HG02884 (cell line): ENCODE data around the gene BUB3.
A peak's percentile ranks its signal among the peaks of the same experiment; 100 is the strongest.

Source experiments
- ATAC-seq: cut with Tn5 transposase; IDR thresholded peaks from one replicate; pipeline ENCODE4 v1.9.1; 2021; ENCODE audit warnings: mild to moderate bottlenecking, moderate library complexity; ENCODE audit not compliant: unreplicated experiment

BUB3 gene, protein sequence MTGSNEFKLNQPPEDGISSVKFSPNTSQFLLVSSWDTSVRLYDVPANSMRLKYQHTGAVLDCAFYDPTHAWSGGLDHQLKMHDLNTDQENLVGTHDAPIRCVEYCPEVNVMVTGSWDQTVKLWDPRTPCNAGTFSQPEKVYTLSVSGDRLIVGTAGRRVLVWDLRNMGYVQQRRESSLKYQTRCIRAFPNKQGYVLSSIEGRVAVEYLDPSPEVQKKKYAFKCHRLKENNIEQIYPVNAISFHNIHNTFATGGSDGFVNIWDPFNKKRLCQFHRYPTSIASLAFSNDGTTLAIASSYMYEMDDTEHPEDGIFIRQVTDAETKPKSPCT

GRCh38 chr10:123154092-123154710 lies at the start of gene BUB3:
Gene BUB3 (plus strand): TSS chr10:123154402. CDS start chr10:123154918, 516 bp downstream.
- peak; percentile 91 for ATAC-seq

DNA sequence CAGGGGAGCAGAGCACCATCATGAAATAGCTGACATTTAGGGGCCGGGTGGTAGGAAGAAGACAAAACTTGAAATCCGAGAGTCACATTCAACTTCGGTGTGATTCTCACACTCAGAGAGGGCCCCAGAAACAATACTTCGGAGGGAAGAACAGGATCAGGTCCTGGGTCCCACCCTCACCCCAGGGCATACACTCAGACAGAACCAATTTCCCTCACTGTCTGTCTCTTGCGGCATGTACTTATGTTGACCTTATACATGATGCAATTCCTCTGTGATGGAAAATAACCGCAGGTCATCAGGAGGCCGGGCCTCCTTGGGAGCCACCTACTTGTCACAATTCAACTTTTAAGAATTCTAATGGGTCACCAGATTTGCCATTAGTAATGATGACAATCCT lies 44.7 kb upstream of the BUB3 start:
- no peak for ATAC-seq

DNA sequence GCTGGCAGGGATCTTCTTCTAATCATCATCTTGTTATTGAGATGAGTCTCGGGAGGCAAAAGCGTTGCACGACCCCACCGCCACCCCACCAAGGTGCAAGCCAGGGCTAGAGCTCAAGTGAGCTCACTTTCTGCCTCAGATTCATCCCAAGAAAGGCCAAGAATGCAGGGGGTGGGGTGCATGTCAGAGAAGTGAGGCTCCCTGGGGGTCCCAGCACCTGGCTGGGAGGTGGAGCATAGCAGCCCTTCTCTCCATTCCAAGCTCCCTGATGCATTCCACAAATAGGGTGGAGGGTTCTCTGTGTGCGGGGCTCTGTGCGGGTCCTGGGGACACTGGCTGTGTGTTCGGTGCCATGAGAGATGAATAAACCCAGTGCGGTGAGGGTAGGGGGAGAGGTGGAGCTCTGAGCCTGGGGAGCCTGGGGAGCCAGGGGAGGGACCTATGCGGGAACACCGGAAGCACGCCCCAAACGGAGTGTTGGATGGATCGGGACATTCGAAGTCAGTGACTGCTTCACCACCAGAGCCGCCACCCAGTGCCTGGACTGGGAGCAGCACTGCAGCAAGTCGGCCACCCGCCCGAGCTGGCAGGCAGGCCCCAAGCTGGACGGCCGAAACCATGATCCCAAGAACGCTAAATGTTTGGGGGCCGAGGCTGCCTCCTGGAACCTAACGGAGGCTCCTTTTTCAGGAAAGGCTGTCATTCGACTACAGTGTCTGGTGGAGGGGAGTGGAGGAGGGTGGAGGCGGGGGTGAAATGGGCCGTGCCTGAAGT lies 36.4 kb upstream of the BUB3 start:
- no peak for ATAC-seq

DNA sequence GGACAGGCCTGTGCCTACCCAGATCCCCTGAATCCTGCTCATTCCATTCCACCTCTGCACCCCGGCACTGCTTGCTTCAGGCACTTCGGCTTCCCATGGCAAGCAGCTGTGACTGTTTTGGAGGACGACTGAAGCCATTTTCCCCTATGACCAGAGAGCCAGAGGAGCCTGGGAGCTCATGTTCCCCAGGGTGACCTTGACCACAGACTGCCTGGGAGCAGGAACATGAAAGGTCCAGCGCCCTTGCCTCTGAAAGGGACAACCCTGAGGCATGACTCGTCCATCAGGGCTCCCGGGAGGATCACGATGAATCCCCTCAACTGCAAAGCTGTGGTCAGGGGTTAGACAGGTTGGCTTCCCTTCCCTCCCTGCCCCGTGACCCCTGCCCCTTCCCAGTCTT lies 35.1 kb upstream of the BUB3 start:
- no peak for ATAC-seq

DNA sequence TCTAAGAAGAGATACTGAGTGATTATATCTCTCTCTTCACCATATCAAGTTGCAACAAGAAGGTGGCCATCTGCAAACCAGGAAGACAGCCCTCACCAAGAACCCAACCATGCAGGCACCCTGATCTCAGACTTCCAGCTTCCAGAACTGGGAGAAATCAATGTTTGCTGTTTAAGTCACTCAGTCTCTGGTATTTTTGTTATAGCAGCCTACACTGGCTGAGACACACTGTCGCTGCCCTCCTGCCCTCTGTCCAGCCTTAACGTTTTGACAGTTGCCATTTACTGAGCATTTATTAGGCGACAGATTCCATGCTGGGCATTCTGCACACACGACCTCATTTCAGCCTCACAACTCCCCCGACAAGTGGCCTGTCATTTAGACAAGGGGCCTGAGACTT lies 28.0 kb upstream of the BUB3 start:
- ATAC-seq, result no peak

GRCh38 chr10:123129618-123130271 lies 24.5 kb upstream of the BUB3 start:
- ATAC-seq, result no peak

DNA sequence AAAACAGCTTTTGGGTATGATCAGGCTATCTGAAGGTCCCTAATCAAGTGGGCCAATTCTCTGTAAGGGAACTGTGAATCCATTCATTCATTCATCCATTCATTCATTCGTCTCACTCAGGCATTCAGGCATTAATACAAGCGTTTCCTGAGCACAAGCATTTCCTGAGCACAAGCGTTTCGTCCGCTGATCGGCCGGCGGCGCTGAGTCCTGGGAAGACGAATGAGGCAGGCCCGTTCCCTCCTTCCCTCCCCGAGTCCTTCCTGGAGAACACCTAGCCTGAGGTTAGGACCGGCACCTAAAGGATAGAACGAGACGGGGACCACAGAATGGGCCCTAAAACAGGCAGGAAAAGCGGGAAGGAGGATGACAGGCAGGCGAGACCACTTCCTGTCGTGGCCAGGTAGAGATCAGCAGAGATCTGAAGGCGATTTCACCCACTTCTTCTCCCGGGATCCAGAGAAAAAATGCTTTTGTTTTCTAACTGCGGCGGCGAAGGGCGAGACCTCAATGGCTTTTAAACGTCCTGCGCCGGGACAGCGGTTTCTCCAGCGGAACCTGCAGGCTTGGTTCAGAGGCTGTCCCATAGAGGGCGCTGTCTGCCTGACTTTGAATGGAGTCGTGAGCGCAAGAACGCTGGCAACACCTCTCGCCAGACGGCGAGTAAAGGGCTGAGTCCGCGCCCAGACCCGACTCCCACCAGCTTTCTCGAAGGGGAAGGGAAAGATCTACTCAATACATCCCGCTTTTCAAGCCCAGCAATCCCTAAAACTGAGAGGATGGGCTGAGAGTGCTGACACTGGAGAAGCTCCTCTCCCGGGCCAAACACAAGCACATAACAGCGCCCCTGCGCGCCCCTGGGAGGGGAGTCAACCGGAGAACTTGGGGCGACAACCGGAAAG lies 21.4 kb upstream of the BUB3 start:
- no peak for ATAC-seq

DNA sequence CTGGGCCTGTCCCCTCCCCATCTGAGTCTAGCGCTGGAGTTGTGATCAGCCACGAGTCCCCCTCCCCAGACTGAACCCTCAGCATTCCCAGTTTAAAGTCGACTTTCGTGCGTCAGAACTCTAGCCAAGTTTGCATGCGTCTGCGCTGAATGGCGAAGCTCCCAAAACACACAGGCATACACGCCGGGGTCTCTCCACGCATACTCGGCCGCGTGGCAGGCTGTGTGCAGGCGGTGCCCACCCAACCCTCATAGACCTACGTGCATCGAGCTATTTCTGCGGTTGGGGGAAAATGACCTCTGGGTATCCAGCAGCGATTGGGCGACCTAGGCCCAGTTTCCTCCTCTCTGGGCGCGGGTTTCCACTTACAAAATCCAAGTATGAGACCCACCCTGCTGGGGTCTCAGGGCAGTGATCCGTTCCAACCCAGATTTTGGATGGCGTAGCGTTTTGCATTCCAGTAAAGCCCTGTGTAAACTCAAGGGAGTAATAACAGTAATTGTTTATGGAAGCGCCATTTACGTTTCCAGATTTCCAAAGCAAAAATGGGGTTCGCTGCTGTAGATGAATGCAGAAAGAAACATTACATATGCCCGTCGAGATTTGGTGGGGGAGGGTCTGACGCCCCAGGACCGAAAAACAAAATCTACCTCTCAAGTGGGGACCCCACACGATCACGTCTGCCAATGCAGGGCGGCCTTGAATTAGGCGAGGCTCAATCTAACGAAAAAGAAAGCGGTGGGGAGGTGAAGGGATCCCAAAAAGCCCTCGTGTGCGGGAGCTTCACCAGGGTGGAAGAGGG lies 20.5 kb upstream of the BUB3 start:
- ATAC-seq, result no peak

DNA sequence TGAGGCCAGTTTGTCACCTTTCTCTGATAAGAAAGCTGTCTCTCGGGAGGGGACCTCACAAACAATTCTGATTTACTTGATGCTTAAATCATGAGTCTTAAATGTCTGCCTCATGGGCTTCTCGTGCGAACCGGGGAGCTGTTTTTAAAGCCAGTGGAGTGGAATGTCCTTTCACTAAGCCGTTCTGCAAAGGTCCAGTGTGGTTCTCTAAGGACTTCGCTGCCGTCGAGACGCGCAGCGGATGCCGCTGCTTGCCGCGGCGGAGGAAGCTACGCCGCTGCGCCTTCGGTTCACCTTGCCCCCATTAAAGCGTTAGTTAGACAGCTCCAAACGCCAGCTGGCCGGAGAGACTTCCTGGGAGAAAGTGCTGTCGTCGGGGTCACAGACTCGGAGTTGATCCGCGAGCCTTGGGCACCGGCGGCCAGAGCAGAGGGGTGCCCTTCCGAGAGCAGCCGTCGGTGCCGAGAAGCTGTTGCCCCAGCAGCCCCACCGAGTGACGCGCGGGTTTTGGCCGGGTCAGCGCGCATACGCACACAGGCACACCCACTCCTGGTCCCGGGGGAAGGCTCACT lies 19.8 kb upstream of the BUB3 start:
- no peak for ATAC-seq

DNA sequence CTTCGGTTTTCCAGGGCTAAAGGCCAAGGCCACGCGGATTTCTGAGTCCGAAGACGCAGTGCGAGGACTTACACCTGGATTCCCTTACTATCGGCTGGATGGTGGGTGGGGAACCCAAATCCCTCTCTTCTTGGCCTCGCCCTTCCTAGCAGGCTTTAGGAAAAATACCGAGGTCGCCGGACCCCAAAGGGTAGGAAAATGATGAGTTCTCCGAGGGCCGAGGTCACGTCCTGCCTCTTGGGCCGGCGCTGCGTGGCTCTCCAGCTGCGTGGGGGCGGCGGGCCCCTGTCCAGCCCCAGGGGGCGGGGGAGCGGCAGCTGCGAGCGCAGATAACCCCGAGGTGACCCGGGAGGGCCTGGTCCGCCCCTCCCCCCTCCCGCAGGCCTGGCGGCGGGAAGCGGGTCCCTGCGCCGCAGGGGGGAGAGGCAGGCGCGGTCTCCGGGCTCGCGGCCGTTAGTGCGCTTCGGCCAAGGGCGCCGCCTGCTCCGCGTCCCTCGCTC lies 19.2 kb upstream of the BUB3 start:
- ATAC-seq, result no peak

- ATAC-seq, result no peak
Measured at GRCh38 chr10:123135415-123136141, 18.6 kb upstream of the BUB3 start, which contains the start of gene HMX3. Gene HMX3 (plus strand): TSS chr10:123135970. CDS start chr10:123136051, 81 bp downstream.

GRCh38 chr10:123136221-123136805 lies 17.9 kb upstream of the BUB3 start:
- no peak for ATAC-seq

DNA sequence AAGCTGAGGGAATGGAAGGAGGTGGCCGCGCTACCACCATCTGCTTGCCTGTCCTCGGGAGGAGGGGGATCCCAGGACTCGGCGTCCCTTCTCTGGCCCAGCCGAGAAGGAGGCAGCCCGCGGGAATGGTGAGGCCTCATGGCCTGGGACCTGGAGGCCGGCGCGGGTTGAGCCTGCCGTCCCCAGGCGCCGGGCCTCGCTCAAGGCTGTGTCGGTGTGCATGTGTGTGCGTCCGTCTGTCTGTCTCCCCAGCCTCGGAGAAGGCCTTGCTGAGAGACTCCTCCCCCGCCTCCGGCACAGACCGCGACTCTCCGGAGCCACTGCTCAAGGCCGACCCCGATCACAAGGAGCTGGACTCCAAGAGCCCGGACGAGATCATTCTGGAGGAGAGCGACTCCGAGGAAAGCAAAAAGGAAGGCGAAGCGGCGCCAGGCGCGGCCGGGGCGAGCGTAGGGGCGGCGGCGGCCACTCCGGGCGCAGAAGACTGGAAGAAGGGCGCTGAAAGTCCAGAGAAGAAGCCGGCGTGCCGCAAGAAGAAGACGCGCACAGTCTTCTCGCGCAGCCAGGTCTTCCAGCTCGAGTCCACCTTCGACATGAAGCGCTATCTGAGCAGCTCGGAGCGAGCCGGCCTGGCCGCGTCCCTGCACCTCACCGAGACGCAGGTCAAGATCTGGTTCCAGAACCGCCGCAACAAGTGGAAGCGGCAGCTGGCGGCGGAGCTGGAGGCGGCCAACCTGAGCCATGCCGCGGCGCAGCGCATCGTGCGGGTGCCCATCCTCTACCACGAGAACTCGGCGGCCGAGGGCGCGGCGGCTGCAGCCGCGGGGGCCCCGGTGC lies 17.2 kb upstream of the BUB3 start:
- ATAC-seq, result no peak

GRCh38 chr10:123139165-123139520 lies 15.1 kb upstream of the BUB3 start:
- ATAC-seq, result no peak

- no peak for ATAC-seq
Measured at GRCh38 chr10:123139521-123140163, 14.6 kb upstream of the BUB3 start.

DNA sequence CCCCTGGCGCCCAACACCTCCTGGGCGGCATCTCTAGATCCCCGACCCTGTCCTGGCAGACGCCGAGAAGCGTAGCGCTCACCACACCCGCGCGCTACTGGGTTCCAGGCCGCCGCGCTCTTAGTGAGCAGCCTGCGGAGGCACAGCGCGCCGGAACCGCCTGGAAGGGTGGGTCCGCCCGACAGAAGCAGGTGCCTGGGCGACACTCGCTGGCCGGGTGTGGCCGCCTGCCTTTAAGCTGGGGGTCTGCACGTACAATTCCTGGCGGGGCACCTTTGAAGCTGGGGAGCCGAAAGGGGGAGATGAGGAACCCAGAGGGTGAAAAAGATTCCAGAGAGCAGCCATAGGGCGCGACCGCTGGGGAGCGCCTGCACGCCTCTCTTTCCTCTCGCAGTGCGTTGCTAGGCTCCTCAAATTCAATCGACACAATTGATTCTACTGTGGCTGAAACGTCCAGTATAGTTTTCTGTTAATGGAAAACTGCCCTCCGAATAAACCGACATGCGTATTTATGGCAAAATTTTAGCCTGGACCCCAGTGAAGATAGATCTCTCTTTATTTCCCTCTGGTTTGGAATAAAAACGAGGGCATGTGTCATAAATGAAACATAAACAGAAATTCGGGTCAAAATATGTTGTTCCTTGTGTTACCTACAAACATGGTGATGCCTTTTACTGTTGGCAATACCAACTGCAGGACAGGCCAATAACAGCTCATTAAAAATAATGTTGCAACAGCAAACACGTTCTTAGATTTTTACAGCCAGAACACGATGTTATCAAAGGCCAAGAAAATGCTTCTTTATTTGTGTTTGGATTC lies 13.8 kb upstream of the BUB3 start:
- ATAC-seq, result no peak
